CD4-positive, alpha-beta T cell treated with Interleukin-1 beta for 1 hour (primary cell): ENCODE results near the gene LIN7A.
"Not testable (repeated sequence)": the region's sequence is repeated elsewhere in the genome, so short reads cannot be mapped to it uniquely, and the experiment has no call there.

Experiments used
- DNase-seq, 2 donors: peaks; one replicate each; pipeline ENCODE4 v3.0.0-alpha.2; 2020 to 2022

The LIN7A gene

GRCh38 chr12:80917651-80918050, 20.1 kb downstream of the LIN7A start:
- DNase-seq: no peak

GRCh38 chr12:80912901-80913770, 24.6 kb downstream of the LIN7A start:
- DNase-seq: no peak

- no peak for DNase-seq
Observed at GRCh38 chr12:80909370-80909769, 28.4 kb downstream of the LIN7A start.

GRCh38 chr12:80902711-80903110, 35.0 kb downstream of the LIN7A start:
- DNase-seq: no peak

GRCh38 chr12:80901661-80902060, 36.1 kb downstream of the LIN7A start:
- DNase-seq: no peak

GRCh38 chr12:80895240-80895639, 42.5 kb downstream of the LIN7A start:
- no peak for DNase-seq

- DNase-seq: no peak
Observed at GRCh38 chr12:80894179-80894578, 43.6 kb downstream of the LIN7A start.

- DNase-seq: no peak
Observed at GRCh38 chr12:80892597-80893445, 44.9 kb downstream of the LIN7A start.

- DNase-seq: no peak
Observed at GRCh38 chr12:80884651-80885050, 53.1 kb downstream of the LIN7A start.

- DNase-seq: no peak
Observed at GRCh38 chr12:80881106-80881505, 56.6 kb downstream of the LIN7A start.

GRCh38 chr12:80878452-80878851, 59.3 kb downstream of the LIN7A start:
- not testable (repeated sequence) for DNase-seq

- DNase-seq: no peak
Observed at GRCh38 chr12:80877721-80878265, 59.9 kb downstream of the LIN7A start.

GRCh38 chr12:80872053-80872452, 65.7 kb downstream of the LIN7A start:
- no peak for DNase-seq

GRCh38 chr12:80869264-80869663, 68.5 kb downstream of the LIN7A start:
- DNase-seq: no peak

- DNase-seq: no peak
Observed at GRCh38 chr12:80868576-80868975, 69.2 kb downstream of the LIN7A start.

- no peak for DNase-seq
Observed at GRCh38 chr12:80867941-80868340, 69.8 kb downstream of the LIN7A start.

- DNase-seq: no peak
Observed at GRCh38 chr12:80864046-80864735, 73.5 kb downstream of the LIN7A start.

GRCh38 chr12:80862531-80862930, 75.2 kb downstream of the LIN7A start:
- DNase-seq: no peak

GRCh38 chr12:80861641-80862378, 75.9 kb downstream of the LIN7A start:
- no peak for DNase-seq

- DNase-seq: no peak
Observed at GRCh38 chr12:80860928-80861327, 76.8 kb downstream of the LIN7A start.

- DNase-seq: no peak
Observed at GRCh38 chr12:80860206-80860605, 77.5 kb downstream of the LIN7A start.

- DNase-seq: no peak
Observed at GRCh38 chr12:80858356-80858755, 79.4 kb downstream of the LIN7A start.
